ENCODE results near the gene RIPOR3. TPM values are rescaled to one million over a fixed set of nuclear protein-coding genes. Genes with fewer than 3 reads are reported as not detected.
"Not testable (repeated sequence)": the region's sequence is repeated elsewhere in the genome, so short reads cannot be mapped to it uniquely, and the experiment has no call there.

RIPOR3 gene
- total RNA-seq, 1 donor from 2014 or later = 3.4 TPM

DNA sequence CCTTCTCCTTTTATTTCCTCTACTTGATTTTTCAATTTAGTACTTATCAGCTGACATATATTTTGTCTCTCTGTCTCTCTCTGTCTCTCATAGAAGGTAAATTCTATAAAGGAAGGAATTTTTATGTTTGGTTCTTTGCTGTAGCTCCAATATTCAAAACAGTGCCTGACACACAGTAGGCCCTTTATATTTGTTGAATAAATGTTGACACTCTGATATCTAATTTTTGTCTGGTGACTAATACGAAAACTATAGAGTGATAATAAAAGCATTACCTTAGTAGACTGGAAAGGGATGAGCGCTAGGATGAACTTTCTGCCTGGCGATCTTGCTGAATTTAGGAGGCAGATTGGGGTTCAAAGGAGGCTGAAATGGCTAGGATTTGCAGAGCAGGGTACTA, 138.4 kb downstream of the RIPOR3 start:
- intact Hi-C loops (cut with DNase I) = no loop called here

DNA sequence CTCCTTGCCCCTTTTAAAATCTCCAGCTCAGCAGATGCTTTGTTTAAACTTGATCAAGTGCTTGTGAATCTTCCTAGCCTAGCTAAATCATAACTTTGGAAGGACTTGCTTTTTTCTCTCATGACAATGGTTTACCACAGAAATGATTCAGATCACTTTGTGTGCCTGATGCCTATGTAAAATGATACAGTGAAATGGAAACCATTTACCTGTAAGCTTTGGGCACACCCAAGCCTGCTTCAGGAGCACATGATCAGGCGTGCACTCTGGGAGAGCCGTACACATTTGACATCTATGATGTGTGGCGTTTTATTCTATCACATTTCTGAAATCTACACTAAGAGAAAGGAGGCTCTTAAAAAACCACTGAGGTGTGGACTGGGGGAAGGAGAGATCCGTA, 140.1 kb downstream of the RIPOR3 start:
- DNase-seq (ENCODE audit: low spot score) = no peak
- intact Hi-C loops (cut with DNase I) = no loop called here

More for the DNA sequence above, 138.4 kb downstream of the RIPOR3 start:
- no peak for DNase-seq (ENCODE audit: low spot score)

DNA sequence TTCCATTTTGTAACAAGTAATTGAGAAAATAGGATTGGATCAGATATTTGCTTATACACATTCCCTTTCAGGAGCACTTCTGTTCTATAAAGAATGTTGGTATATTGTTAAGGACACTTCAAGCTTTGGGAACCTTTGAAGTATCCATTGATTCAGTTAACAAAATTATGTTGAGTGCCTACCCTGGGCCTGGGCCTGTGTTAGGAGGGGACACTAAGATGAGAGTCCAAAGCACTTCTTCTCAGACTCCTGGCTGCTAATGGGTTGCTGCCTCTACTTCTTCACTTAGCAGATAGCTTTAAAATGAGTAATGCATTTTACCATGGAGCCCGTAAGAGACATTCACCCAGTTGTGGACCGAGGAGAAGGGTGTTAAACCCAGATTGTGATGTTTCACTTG, 140.8 kb downstream of the RIPOR3 start:
- intact Hi-C loops (cut with DNase I) = no loop called here
- DNase-seq (ENCODE audit: low spot score) = no peak

DNA sequence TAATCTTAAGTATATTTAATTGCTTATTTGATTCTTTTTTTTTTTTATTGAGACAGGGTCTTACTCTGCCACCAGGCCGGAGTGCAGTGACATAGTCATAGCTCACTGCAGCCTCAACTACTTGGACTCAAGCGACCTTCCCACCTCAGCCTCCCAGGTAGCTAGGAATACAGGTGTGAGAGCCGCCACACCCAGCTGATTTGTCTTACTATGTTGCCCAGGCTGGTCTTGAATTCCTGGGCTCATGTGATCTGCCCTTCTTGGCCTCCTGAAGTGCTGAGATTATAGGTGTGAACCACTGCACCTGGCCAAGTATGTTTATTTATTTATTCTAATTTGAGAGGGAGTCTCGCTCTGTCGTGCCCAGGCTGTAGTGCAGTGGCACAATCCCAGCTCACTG, 142.9 kb downstream of the RIPOR3 start:
- intact Hi-C loops (cut with DNase I) = no loop called here

DNA sequence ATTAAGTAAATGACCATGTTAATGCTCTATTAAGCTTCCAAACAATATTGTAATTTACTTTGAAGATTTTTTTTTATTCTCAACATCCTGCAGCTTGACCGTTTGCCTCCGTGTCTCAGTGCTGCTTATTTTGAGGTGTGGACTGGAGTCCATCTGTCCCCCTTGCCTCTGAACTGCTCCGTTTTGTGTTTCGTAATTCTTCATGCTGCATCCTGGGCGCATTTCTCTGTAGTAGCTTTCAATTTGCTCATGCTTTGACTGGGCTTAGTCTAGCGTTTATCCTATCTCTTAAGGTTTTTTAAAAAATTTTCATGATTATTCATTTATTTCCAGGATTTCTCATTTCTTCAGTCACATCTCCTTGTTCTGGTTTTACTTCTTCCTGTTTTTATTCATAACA, 143.4 kb downstream of the RIPOR3 start:
- intact Hi-C loops (cut with DNase I) = no loop called here
- DNase-seq (ENCODE audit: low spot score) = no peak

More for the DNA sequence above, 142.9 kb downstream of the RIPOR3 start:
- DNase-seq (ENCODE audit: low spot score) = no peak

DNA sequence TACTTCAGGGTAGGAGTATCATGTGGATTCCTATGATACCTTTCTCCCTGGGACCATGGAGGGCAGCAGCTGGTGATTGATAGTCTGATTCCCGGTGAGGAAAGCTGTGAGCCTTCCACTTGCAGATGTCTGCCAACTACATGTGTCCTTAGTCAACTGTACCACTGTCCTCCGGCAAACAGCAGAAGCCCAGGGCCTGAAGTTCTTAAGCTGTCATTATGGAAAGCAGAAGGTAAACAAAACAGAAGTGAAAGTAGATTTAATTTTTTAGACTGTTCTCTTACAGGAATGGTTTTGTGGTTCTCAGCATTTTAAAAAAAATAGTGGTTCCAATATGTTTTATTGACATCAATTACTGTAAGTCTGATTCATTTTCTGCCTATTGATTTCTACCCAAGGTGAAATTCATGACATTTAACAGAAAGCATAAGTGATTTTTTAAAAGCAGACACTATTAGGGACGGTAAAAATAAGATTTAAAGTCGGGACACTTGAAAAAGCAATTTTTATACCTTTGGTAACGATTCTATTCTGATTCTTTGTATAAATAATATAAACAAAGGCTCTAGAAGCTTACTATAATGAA, 144.5 kb downstream of the RIPOR3 start:
- no peak for DNase-seq (ENCODE audit: low spot score)
- intact Hi-C loops (cut with DNase I) = no loop called here

DNA sequence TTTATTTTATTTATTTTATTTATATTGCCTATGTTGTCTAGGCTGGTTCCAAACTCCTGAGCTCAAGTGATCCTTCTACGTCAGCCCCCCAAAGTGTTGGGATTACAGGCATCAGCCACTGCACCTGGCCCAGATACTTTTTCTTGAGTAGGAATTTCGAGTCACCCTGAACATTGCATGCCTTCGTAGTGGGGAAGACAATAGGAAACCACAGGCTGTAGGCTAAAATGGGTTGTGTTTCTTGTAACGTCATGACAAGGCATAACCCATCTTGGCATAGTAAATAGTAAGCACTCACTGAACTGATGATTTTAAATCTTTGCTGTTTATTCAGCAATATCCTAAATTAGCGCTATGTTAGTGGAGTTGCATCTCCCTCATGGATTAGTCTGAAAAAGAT, 146.2 kb downstream of the RIPOR3 start:
- DNase-seq (ENCODE audit: low spot score) = no peak
- intact Hi-C loops (cut with DNase I) = no loop called here

DNA sequence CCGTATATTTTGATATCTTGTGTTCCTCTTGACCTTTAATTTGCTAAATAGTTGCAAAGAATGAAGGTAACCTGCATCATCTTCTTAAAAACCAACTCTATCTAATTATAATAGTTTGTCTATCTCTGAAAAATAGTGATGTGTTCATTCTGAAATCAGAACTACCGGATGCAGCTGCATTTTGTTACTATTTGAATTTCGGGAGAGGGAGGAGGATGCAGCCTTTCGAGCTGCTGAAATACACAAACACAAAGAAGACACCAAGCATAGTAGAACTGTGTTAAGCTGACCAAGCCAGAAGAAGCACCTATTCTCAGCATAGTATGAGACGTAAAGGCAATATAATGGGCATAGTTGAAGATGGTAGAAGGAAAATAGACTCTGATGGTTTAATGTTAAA, 148.0 kb downstream of the RIPOR3 start:
- intact Hi-C loops (cut with DNase I) = no loop called here
- DNase-seq (ENCODE audit: low spot score) = no peak

DNA sequence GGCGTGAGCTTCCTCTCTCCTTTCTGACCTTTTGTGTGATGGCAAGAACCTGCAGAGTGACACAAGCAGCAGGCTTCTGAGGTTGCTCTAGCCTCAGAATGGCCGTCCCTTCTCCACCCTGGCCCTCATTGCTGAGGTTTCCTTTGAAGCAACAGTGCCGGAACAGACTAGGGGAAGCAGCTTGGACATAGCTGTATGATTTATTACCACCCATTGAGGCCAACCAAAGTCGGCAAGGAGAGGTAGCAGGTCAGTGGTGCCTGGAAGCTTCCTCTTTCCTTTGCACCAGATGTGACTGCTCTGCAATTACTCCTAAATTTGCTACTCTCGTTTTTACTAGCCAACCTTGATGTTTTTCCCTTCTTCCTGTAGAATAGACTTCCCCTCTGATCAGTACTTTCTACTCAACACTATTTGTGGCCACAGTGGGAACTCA, 149.7 kb downstream of the RIPOR3 start:
- intact Hi-C loops (cut with DNase I) = no loop called here
- DNase-seq (ENCODE audit: low spot score) = no peak

DNA sequence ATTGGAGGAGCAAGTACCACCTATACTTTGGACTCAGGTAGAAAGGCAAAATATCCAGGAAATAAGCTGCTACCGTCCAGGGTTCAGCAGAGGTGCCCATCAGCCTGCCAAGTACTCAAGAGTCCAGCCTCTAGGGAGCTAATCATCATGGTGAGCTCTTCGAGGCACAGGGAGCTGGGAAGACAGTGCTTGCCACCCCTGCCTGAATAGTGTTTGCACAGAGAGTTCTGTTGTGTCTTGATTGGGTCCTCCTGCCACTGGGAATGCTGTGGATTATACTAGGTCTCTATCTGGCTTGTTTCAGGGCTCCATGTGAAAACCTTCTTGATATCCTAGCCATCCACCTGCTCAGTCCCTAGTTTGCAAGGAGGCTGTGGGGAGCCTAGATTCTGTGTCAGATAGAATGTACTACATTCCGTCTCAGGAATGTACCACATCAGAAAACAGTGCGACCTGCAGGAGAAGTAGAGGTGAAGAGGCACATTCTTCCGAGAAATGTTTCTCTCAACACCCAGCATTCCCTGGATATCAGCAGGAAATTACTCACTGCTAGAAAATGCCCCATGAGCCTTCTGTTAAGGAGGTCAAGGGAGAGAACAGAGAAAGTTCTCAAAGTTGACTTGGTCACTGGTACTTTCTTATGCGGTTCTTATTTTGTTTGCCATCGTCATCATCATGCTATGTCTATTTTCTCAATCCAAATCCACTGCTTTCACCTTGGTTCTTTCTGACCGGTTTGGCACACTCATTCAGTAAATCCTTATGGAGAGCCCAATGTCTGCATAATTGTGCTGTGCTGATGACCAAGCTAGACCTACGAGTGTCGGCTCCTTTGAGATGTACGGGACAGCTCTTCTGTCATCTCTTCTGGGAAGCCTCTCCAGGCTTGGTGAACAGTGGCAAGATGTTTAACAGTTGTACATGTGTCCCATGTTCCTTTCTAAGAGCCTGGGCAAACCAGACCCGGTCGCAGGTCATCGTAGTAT, 150.4 kb downstream of the RIPOR3 start:
- intact Hi-C loops (cut with DNase I) = no loop called here
- DNase-seq (ENCODE audit: low spot score) = no peak

DNA sequence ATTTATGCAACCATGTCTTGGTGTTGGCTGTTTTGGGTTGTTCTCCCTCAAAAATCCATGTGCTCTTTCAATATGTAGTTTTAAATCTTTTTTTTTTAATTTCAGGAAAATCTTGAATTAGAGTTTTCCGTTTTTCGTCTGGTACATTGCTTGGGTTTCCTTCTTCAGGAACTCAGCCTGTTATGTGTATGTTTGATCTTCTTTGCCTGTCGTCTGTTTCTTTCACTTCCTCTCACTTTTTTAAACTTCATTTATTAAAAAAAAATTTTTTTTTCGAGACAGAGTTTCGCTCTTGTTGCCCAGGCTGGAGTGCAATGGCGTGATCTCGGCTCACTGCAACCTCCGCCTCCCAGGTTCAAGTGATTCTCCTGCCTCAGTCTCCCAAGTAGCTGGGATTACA, 151.5 kb downstream of the RIPOR3 start:
- DNase-seq (ENCODE audit: low spot score); intact Hi-C loops (cut with DNase I): not testable (repeated sequence)

DNA sequence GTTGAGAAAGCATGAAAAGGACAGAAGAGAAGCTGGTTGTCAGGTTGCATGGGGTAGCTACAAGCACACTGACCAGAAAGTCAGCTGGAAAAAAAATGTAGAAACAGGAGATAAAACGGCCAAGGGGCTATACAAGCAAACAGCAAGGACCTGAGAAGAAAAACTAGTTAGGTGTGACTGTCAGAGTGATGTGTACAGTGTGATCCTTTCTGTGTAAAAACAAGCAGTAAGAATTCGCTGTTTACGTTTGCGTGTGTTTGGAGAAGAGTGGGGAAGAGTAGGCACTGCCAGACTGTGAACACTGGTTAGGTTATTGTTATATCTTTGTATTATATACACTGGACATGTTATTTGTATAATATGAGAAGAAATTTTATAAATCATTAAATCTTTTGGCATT, 153.1 kb downstream of the RIPOR3 start:
- no peak for DNase-seq (ENCODE audit: low spot score)
- intact Hi-C loops (cut with DNase I) = no loop called here

DNA sequence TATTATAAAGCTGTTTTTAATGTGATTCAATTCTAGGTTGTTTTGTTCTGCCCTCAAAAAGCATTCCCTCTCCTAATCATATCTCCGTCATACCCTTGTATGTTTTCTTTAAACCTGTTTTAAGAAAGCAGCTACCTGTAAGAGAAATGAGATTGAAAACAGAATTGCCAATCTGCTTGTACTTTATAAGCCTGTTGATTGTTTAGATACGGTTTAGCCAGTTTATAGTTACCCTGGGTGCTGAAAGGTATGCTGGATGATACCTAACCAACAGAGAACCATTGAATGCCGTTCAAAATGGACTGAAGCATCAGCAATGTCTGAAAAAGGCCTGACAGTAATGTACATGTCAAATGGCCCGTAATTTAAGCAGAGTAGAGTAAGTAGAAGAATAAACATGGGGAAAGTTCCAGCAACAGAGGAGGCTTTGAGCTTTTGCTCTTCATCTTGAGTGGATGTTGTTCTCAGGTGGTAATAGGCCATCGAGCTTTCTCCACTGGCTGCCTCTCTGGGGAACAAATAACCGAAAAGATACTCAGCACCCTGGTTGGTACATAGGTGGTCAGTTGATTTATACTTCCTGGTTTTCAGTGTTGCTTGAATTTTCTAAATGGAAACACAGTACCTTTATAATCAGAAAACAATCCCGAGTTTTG, 153.7 kb downstream of the RIPOR3 start:
- intact Hi-C loops (cut with DNase I) = no loop called here
- DNase-seq (ENCODE audit: low spot score) = no peak

DNA sequence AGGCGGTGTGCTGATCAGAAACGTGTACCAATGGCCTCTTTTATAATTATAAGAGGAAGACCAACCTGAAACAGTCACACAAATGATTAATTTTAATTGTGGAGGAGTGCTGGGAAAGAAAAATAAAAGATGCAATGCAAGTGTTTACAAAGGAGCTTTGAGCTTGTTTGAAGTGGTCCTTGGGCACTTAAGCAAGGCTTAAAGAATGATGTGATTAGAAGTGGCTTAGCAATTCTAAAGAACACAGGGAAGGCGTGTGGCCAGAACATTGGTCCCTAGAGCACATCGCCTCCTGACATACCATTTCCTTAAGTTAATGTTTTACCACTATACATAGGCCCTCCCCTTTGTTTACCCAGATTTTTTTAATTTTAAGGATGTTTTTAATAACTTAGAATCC, 155.0 kb downstream of the RIPOR3 start:
- no peak for DNase-seq (ENCODE audit: low spot score)
- intact Hi-C loops (cut with DNase I) = no loop called here

Small RNA genes lying within 50 kb of the gene (microRNA-seq; reads per million reads assigned to microRNA genes)
- not detected for gene MIR1302-5
- gene MIR645 = not detected

Other genes starting within 250 kb of the RIPOR3 start
- gene PTPN1, start 181.2 kb downstream of the RIPOR3 start, total RNA-seq = 34.2 TPM
- gene PARD6B, start 40.0 kb upstream of the RIPOR3 start, total RNA-seq = 3.7 TPM
- gene BCAS4, start 103.5 kb upstream of the RIPOR3 start, total RNA-seq = 3.0 TPM
- 32.8 TPM for gene ADNP, start 239.9 kb upstream of the RIPOR3 start, total RNA-seq

All from cardiac septum (tissue), 1 donor.